Measurements from ENCODE around the gene NRG2.

DNA sequence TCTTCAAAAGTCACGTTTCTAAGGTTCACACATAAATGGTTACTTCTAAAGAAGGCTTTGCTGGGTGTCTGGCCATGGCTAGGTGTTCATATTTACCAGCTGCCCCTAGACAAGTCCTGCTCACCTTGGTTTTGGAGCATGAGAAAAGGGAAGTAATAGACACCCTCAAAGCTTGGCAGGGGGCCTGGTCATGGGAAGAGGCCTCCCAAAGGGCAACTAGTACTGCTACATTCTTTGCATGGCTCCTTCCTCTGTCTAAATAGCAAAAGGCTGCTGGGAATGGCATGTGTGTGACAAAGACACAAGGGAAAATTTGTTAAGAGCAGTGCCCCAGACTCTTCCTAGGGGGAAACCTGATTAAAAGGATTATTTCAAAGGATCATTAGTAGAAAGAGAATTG lies 93.4 kb downstream of the NRG2 start:
- TF ChIP-seq POLR2A (IDR thresholded peaks at IDR 0.05): no peak
- TF ChIP-seq, protein P1, sequence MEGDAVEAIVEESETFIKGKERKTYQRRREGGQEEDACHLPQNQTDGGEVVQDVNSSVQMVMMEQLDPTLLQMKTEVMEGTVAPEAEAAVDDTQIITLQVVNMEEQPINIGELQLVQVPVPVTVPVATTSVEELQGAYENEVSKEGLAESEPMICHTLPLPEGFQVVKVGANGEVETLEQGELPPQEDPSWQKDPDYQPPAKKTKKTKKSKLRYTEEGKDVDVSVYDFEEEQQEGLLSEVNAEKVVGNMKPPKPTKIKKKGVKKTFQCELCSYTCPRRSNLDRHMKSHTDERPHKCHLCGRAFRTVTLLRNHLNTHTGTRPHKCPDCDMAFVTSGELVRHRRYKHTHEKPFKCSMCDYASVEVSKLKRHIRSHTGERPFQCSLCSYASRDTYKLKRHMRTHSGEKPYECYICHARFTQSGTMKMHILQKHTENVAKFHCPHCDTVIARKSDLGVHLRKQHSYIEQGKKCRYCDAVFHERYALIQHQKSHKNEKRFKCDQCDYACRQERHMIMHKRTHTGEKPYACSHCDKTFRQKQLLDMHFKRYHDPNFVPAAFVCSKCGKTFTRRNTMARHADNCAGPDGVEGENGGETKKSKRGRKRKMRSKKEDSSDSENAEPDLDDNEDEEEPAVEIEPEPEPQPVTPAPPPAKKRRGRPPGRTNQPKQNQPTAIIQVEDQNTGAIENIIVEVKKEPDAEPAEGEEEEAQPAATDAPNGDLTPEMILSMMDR (IDR thresholded peaks at IDR 0.05): no peak

Data from body of pancreas (tissue), 4 donors.